OCI-LY7 (cell line): ENCODE measurements around the gene FANCD2.

Source experiments
- CTCF ChIP-seq: fragments of 200-600 bp; sonication (generic); conservative IDR thresholded peaks from 2 replicates; pipeline ENCODE4 v1.5.1; 2014; ENCODE audit warnings: mild to moderate bottlenecking, antibody characterized with exemption, low read length, moderate library complexity, mixed read lengths
- EZH2phosphoT487 ChIP-seq: fragments of 200-600 bp; sonication (generic); IDR thresholded peaks from 2 replicates; pipeline ENCODE4 v1.6.1; 2018; ENCODE audit warnings: low read depth, borderline replicate concordance, mild to moderate bottlenecking, mixed run types, antibody characterized with exemption, low read length, moderate library complexity, mixed read lengths

GRCh38 chr3:10136426-10137005 is 110.3 kb downstream of the FANCD2 start:
- TF ChIP-seq EZH2phosphoT487 (no peak), CTCF (no peak)
